NCI-H2107 treated with DMSO at 0.1 percent for 48 hours (cell line): ENCODE data around the gene CDC25B.

Experiments
- DNase-seq: peaks from one replicate; lab custom pipeline; 2025; ENCODE audit not compliant: unreplicated experiment; lab: John Stamatoyannopoulos, UW

Gene CDC25B

DNA sequence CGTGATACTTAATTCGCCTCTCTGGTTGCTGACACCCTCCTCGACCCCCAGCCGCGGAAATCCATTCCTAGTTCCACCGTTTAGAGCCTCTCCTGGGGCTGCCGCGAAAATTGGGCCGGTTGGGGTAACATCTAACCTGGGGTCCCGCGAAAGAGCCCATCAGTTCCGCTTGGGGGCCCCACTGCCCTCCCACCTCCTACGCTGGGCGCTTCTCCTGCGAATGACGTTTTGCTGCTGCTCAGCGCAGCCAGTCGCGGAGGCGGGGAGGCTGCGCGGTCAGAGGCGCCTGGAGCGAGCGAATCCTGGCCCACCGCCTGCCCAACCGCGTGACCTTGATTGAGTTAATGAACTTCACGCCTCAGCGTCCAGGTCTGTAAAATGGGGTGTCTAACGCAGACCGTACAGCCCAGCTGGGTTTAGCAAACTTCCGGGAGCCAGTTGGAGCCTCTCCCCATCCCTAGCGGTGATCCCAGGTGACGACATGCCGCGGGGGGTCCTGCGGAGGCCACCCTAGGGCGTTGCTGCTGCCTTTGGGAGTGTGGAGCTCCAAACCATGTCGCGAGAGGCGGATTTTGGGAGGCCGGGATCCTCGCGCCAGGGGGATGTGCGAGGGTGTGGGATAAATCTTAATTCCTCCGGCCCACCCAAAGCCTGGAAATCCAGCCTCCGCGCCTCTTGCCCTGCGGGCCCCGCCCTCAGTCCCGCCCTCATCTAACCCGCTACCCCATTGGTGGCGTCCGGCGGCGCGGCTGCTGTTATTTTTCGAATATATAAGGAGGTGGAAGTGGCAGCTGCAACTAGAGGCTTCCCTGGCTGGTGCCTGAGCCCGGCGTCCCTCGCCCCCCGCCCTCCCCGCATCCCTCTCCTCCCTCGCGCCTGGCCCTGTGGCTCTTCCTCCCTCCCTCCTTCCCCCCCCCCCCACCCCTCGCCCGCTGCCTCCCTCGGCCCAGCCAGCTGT, at the start of gene CDC25B:
TSS of gene CDC25B (plus strand) at position 800 of the 958 bp plus-strand sequence. CDS start 222 bp downstream, outside the sequence.
- DNase-seq = peak; percentile 54

- no peak for DNase-seq
Measured at GRCh38 chr20:3747471-3747870, 48.6 kb upstream of the CDC25B start.

GRCh38 chr20:3748073-3748472, 48.0 kb upstream of the CDC25B start:
- DNase-seq = no peak

GRCh38 chr20:3749087-3749688, 46.9 kb upstream of the CDC25B start:
- DNase-seq = no peak

GRCh38 chr20:3749689-3750531, 46.2 kb upstream of the CDC25B start:
- DNase-seq = no peak

GRCh38 chr20:3751305-3751674, 44.8 kb upstream of the CDC25B start:
- no peak for DNase-seq

DNA sequence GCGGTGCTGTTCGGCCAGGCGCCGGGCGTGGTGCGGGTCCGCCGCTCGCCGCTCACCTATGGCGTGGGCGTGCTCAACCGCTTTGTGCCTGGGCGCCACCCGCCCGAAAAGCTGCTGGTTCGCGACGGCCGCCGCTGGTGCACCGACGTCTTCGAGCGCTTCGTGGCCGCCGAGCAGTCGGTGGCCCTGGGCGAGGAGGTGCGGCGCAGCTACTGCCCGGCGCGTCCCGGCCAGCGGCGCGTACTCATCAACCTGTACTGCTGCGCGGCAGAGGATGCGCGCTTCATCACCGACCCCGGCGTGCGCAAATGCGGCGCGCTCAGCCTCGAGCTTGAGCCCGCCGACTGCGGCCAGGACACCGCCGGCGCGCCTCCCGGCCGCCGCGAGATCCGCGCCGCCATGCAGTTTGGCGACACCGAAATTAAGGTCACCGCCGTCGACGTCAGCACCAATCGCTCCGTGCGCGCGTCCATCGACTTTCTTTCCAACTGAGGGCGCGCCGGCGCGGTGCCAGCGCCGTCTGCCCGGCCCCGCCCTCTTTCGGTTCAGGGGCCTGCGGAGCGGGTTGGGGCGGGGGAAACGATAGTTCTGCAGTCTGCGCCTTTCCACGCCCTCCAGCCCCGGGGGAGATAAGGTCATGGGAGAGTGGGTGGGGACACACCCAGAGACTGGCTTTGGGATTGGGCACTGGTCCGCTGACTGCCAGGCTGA, 44.3 kb upstream of the CDC25B start:
- DNase-seq = no peak

DNA sequence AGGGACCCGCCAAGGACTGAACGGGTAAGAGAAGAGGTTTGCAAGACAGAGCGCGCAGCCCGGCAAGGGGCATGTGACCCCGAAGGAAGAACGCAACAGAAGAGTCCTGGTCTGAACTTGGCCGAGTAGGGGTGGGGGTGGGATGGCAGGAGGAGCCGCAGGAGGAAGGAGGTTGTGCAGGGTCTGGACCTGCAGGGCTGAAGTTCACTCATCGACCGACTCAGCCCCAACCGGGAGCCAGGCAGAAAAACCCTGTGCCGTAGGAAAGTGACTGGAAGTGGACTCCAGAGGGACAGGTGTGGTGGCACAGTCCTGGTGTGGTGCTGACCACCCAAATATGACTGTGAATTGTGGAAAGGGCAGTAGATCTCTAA, 43.7 kb upstream of the CDC25B start:
- DNase-seq = no peak

DNA sequence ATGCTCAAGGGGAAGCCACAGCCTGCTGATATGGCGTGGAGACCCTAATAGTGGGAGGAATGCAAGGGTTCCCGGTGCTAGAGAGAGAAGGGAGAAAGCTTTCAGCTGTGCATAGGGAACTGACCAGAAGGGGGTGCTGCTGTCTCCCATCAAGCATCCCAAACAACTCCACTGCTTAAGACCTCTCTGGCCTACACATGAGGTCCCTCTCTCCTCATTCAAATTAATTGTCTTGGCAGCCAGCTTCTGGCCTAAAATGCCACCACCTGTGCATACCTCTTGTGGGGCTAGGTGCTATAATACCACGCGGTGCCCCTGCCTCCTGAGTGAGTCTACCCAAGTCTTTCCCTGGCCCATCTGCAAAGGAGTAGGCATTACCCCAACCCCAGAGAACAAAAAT, 43.0 kb upstream of the CDC25B start:
- peak; percentile 8 for DNase-seq

DNA sequence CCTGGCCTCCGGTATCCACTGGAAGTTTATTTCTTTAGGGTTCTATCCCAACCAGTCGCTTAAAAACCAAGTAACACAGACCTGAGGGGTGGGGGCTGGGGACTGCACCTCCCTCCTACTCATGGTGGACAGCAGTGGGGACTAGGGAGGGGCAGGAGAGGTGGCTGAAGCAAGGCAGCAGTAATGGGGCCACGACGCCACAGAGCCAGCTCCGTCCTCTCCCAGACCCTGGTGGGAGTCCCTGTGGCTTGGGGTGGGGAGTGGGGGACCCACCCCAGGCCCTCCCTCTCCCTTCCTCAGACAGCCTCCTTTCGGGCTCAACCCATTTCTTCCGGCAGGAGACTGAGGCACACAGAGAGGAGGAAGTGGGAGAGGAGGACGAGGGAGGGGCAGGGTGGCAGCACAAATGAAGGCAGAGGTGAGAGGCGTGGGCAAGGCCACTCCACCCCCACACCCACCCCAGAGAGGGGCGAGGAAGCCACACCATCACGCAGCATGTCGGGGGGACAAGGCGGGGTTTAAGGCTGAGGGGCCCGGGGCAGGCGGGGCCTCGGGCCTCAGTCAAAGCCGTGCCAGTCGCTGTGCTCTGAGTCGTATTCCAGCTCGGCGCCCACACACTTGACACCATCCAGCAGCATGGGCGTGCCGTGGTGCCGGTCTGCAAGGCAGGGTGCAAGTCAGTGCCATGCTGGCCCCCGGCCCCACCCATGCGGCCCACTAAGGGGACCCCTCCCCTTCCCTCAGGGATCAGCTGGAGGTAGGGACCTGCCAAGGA, 42.4 kb upstream of the CDC25B start:
- no peak for DNase-seq

DNA sequence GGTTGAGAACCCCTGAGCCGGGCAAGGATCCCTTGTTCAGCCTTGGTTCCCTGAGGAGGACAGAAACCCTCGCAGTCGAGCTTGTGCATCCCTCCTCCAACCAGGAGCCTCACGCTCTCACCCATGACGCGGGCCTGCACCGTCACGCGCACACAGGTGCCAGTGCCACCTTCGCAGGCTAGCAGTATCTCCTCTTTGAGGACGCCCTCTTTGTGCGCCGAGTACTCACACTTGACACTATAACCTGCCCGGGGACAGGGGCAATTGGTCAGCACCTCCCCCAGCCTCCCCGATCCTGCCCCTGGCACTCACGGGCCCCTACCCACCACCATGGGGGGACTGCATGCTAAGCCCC, 41.9 kb upstream of the CDC25B start:
- no peak for DNase-seq

GRCh38 chr20:3755269-3755668, 40.8 kb upstream of the CDC25B start:
- no peak for DNase-seq

DNA sequence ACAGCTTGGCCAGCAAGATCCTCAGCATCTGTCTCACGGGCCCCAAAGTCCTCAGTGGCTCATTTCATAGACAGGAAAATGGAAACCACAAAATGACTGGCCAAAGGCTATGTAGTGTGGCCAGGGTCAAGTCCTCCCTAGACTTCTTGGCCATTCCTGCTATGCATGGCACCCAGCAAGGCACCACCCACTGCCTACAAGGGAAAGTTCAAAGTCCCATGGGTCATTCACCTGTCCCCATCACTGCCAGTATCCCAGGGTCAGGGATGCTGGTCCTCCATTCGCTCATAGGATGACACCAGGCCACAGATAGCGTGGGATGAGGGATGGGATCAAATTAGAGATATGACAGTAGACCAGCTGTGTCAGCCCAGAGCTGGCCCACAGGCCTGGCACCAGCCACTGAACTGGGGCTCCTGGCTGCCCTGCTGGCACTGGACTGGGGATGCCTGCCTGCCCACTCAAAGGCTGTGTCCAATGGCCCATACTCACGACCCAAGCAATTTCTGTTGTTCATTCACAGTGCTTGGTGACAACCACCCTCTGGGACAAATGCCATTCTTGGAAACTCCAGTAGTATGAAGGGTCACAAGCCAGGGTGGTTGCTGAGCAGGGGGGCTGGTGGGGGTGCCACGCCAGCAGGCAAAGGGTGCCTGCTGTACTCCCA, 40.2 kb upstream of the CDC25B start:
- DNase-seq = no peak

GRCh38 chr20:3757268-3757667, 38.8 kb upstream of the CDC25B start:
- no peak for DNase-seq

GRCh38 chr20:3758566-3758965, 37.5 kb upstream of the CDC25B start:
- DNase-seq = no peak

GRCh38 chr20:3759316-3759823, 36.7 kb upstream of the CDC25B start:
- DNase-seq = no peak

GRCh38 chr20:3759884-3760283, 36.2 kb upstream of the CDC25B start:
- no peak for DNase-seq

GRCh38 chr20:3760655-3761348, 35.3 kb upstream of the CDC25B start:
- no peak for DNase-seq
